ENCODE measurements around the gene PRKG1.

DNA sequence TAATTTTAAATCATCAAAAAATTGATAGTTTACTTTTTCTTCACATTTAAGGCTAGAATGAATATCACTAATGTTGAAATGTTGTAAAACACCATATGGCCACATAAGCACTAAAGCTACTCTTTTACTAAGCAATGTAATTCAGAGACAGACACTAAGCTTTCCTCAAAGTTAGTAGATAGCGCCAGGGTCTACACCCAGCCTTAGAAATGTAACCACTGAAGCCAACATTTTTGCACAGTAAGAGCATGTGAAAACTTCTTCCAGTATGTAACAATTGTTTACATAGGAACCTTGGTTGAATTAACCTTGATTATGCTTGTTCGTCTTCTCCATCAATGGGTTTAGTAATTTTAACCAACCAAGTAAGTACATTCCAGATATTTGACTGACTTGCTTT is 28.4 kb upstream of the PRKG1 start:
- TF ChIP-seq, protein P1, sequence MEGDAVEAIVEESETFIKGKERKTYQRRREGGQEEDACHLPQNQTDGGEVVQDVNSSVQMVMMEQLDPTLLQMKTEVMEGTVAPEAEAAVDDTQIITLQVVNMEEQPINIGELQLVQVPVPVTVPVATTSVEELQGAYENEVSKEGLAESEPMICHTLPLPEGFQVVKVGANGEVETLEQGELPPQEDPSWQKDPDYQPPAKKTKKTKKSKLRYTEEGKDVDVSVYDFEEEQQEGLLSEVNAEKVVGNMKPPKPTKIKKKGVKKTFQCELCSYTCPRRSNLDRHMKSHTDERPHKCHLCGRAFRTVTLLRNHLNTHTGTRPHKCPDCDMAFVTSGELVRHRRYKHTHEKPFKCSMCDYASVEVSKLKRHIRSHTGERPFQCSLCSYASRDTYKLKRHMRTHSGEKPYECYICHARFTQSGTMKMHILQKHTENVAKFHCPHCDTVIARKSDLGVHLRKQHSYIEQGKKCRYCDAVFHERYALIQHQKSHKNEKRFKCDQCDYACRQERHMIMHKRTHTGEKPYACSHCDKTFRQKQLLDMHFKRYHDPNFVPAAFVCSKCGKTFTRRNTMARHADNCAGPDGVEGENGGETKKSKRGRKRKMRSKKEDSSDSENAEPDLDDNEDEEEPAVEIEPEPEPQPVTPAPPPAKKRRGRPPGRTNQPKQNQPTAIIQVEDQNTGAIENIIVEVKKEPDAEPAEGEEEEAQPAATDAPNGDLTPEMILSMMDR (conservative IDR thresholded peaks at IDR 0.05; ENCODE audit: low read length) = no peak
- TF ChIP-seq EZH2phosphoT487 (IDR thresholded peaks at IDR 0.05; ENCODE audit: borderline replicate concordance) = no peak

All from Loucy (cell line).